Breast epithelium (tissue), 3 donors: ENCODE results near the gene TOMM70.

Source experiments
- POLR2A ChIP-seq: fragments of 450-650 bp; IDR thresholded peaks from one replicate; pipeline ENCODE4 v1.6.1; 2016; ENCODE audit warnings: antibody characterized with exemption, mild to moderate bottlenecking, moderate library complexity
- POLR2AphosphoS5 ChIP-seq, 3 donors: sonication (generic); formaldehyde crosslinking; IDR thresholded peaks; one replicate each; pipeline ENCODE4 v1.6.1; 2017; ENCODE audit warnings: antibody characterized with exemption in 3 of 3
- TF ChIP-seq, protein P1 (sequence below), 3 donors: fragments of 450-650 bp; IDR thresholded peaks; one replicate each; pipeline ENCODE4 v1.5.1; 2016 to 2017; ENCODE audit warnings: antibody characterized with exemption in 3 of 3, mild to moderate bottlenecking in 3 of 3, moderate library complexity in 3 of 3

DNA sequence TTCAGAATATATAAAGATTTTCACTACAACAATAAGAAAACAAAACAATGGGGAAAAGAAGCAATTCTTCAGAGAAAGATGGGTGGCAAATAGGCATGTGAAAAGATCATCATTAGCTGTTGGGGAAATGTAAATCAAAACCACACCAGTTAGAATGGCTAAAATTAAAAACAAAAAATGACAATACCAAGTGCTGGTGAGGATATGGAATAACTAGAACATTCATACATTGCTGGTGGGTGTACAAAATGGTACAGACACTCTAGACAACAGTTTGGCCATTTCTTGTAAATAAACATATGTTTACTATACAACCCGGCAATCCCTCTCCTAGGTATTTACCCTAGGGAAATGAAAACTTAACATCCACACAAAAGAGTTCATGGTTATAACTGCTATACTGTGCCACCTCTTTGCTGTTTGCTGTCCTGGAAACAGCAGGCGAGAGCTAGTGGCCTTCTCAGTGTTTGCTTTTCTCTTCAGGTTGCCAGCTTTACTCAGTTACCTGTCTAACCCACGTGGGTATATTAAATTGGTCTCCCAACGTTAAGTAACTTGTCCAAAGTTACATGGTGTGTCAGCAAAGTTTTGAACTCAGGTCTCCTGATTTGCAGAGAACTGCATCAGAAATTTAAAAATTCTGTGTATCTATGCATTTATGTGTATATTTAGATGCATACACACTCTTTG lies 70.9 kb downstream of the TOMM70 start:
- TF ChIP-seq, protein P1, sequence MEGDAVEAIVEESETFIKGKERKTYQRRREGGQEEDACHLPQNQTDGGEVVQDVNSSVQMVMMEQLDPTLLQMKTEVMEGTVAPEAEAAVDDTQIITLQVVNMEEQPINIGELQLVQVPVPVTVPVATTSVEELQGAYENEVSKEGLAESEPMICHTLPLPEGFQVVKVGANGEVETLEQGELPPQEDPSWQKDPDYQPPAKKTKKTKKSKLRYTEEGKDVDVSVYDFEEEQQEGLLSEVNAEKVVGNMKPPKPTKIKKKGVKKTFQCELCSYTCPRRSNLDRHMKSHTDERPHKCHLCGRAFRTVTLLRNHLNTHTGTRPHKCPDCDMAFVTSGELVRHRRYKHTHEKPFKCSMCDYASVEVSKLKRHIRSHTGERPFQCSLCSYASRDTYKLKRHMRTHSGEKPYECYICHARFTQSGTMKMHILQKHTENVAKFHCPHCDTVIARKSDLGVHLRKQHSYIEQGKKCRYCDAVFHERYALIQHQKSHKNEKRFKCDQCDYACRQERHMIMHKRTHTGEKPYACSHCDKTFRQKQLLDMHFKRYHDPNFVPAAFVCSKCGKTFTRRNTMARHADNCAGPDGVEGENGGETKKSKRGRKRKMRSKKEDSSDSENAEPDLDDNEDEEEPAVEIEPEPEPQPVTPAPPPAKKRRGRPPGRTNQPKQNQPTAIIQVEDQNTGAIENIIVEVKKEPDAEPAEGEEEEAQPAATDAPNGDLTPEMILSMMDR (IDR thresholded peaks at IDR 0.05): no peak
- no peak for TF ChIP-seq POLR2AphosphoS5 (IDR thresholded peaks at IDR 0.05)
- TF ChIP-seq POLR2A: no peak
